Activated naive CD4-positive, alpha-beta T cell (primary cell): ENCODE measurements around the gene PPP6R1.

Experiments used
- DNase-seq, 4 experiments: peaks; one replicate each; lab custom pipeline; 2025; lab: John Stamatoyannopoulos, UW

PPP6R1 gene

GRCh38 chr19:55258828-55259539 is at the start of gene PPP6R1:
Gene PPP6R1, minus strand, starts transcription at chr19:55259017. Its CDS starts 11,914 bp downstream, at chr19:55247103.
- peak; percentile 88 to 96 (median 95) for DNase-seq

DNA sequence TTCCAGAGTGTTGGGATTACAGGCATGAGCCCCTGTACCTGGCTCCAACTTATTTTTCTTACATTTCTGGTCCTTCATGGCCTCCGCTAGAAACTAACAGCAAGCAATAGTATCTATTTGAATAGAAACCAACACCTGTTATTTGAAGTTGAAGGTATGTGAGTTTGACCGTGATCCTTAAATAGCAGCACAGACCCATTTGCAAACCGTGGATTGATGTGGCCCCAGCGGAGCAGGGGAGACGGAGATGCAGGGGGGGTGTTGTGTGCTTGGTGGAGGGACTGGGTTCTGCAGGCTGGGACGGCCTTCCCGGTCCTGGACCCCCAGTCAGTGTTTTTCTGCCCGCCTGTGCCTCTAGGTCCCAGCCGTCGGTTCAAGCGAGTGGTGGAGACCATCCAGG is 49.5 kb upstream of the PPP6R1 start:
- no peak for DNase-seq

DNA sequence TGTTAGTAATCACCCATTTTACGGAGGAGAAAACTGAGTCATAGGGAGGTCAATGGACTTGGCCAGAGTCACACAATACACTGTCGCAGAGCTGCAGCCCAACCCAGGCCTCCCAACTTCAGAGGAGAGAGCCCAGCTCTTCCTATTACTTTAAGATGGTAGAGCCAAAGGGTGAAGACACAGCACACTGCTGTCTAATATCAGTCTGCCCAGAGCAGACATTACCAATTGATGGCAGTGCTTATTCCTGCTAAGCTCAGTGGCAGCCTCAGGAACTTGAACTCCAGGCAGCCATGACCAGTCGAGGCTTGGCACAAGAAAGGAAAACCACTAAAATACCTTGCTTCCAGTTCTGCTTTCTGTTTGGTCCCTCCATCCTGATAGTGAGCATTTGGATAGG is 47.9 kb upstream of the PPP6R1 start:
- DNase-seq, result no peak

DNA sequence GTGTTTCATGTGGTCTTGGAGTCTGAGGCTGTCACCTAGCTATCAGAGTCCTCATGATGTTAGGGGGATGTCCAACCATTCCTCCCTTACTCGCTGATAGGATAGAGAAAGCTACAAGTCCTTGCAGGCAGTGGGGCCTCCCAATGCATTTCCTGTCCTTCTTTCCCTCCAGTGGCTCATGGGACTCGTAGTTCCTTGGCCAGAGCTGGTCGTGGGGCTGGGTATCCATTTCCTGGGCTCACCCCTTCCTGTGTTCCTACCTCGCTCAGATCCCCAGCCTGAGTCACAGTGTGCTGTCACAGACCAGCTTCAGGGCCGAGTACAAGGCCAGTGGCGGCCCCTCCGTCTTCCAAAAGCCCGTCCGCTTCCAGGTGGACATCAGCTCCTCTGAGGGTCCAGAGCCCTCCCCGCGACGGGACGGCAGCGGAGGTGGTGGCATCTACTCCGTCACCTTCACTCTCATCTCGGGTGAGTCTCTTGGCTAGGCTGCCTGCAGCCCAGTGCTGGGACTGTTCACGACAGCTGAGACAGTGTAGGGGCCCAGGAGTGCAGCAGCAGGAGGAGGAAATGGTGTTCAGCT is 47.3 kb upstream of the PPP6R1 start:
- no peak for DNase-seq

GRCh38 chr19:55305491-55305890 is 46.7 kb upstream of the PPP6R1 start:
- peak in 1 of 4 experiments; percentile 32 for DNase-seq

DNA sequence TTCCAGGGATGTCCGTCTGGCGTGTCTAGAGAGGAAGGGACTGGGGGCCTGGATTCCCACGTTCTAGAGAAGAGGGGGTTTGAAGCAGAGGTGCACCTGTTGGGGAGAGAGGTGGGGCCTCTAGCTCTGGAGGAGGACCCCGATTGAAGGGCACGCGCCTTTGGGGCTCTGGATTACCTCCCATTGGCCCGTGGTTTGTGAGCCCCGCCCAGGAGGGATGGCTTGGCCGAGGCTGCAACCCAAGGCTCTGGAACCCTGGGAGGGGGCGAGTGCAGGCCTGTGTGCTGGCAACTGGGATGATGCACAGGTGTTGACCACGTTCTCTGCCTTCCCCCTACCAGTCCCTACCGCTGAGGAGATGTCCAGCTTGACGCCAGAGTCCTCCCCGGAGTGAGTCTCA is 46.2 kb upstream of the PPP6R1 start:
- no peak for DNase-seq

GRCh38 chr19:55304279-55304978 is 45.6 kb upstream of the PPP6R1 start:
- DNase-seq, result no peak

DNA sequence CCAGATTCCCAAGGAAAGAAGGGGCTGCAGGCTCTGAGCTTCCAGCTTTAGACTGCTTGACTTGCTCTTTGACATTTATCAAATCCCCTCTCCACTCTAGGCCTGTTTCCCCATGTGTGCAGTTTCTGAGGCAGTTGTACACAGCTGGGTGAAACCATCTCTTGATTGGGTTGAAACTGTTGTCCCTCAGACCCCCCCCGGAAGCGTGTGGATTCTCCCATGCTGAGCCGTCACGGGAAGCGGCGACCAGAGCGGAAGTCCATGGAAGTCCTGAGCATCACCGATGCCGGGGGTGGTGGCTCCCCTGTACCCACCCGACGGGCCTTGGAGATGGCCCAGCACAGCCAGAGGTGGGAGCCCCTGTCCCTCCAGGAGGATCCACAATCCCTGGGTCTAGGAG is 44.7 kb upstream of the PPP6R1 start:
- DNase-seq, result no peak

- no peak for DNase-seq
These were observed 43.5 kb upstream of the PPP6R1 start for GRCh38 chr19:55302318-55302703.

GRCh38 chr19:55301459-55302317 is 42.9 kb upstream of the PPP6R1 start:
- DNase-seq, result peak; percentile 95 to 98 (median 96)

DNA sequence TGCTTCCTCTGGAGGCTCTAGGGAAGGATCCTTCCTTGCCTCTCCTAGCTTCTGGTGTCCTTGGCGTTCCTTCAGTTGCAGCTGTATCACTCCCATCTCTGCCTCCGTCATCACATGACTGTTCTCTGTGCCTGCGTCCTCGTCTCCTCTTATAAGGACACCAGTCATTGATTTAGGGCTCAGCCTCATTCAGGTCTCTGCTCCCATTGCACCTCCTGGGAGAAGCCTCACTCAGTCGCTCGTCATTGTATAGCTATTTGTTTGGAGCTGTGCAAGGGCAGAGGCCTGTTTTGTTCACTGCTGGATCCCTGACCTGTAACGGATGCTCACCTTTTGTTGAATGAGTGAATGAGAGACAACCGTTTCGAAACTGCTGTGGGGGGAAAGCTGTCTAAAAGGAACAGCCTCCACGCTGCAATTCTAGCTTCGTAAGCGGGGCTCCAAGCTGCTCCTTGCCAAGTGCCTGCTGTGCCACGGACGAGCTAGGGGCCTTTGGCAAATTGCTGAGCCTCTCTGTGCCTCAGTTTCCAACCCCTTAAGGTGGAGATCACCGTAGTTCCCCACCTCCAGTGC is 42.2 kb upstream of the PPP6R1 start:
- no peak for DNase-seq

DNA sequence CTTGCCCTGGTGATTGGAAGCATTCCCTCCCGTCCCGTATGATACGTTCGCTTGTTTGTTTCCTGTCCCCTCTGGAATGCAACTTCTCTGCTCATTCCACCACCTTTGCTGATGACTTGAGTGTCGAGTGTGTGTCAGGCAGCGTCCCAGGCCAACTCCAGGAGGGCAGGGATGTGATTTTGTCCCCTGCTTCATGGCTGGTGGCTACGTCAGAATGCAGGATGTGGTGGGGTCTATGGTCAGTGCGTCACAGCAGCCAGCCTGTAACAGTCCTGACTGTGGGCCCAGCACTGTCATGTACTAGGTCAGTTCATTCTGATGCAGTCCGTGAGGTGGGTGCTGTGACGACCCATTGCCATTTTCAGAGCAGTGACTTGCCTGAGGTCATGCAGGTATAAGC is 41.2 kb upstream of the PPP6R1 start:
- DNase-seq, result no peak

DNA sequence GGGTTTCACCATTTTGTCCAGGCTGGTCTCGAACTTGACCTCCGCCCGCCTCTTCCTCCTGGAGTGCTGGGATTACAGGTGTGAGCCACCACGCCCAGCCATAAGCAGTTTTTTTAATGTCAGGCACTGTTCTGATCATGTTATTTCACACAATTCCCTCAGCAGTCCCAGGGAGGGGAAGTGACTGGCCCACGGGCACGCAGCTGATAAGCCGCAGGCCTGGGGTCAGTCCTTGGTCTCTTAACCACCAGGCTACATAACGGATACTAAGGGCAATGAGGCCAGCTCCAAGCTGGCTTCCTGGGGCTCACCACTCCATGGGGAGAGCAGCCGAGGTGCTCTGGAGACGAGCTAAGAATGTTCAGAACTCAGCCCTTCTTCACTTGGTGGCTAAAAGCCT is 38.5 kb upstream of the PPP6R1 start:
- no peak for DNase-seq

- no peak for DNase-seq
These were observed 30.4 kb upstream of the PPP6R1 start for GRCh38 chr19:55289117-55289796.

- DNase-seq, result no peak
These were observed 28.7 kb upstream of the PPP6R1 start for GRCh38 chr19:55287361-55288079.

- no peak for DNase-seq
These were observed 26.5 kb upstream of the PPP6R1 start for GRCh38 chr19:55285229-55285890.

DNA sequence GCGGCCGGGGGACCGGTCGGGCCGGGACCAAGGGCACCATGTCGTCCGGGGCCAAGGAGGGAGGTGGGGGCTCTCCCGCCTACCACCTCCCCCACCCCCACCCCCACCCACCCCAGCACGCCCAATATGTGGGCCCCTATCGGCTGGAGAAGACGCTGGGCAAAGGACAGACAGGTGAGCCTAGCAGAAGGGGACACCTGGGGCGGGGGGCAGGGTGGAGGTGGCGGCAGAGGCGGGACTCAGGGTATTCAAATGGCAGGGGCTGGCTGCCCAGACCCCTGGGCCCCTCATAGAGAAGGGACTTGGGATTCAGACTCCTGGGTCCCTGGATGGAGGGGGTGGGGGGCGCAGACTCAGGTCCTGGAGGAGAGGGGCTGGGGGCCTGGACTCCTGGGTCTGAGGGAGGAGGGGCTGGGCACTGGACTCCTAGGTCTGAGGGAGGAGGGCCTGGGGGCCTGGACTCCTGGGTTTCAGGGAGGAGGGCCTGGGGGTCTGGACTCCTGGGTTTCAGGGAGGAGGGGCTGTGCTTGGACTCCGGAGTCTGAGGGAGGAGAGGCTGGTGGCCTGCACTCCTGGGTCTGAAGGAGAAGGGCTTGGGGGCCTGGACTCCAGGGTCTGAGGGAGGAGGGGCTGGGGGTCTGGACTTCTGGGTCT is 25.7 kb upstream of the PPP6R1 start:
- no peak for DNase-seq

GRCh38 chr19:55283548-55284377 is 24.9 kb upstream of the PPP6R1 start, which contains the start of gene BRSK1:
Gene BRSK1, plus strand, starts transcription at chr19:55283997. Its CDS starts 446 bp downstream, at chr19:55284443.
- DNase-seq, result peak in 2 of 4 experiments; percentile 21 to 29
